Endothelial cell of umbilical vein (primary cell): ENCODE data around the gene TUBB4B. TPM values are rescaled to one million over a fixed set of nuclear protein-coding genes. Genes with fewer than 3 reads are reported as not detected.

Experiments
- BruUV-seq: library from RNA; stranded (reverse); fragments of 400-500 nt; replicated peaks from 2 replicates; lab custom pipeline; 2021; lab: Mats Ljungman, UMichigan
- CTCF ChIA-PET: fragments of 300-600, 350-600 bp; sonication (Branson Sonifier 250); formaldehyde crosslinking; loops from one replicate; lab custom pipeline; 2021; ENCODE audit warnings: antibody characterized with exemption, inconsistent platforms; lab: Charles Lee
- POLR2A ChIA-PET: fragments of 300-600, 350-600 bp; sonication (Branson Sonifier 250); formaldehyde crosslinking; loops from one replicate; lab custom pipeline; 2021; ENCODE audit warnings: antibody characterized with exemption, inconsistent platforms; lab: Charles Lee
- DNase-seq: peaks from one replicate; pipeline ENCODE4 v3.0.0-alpha.2; 2011; ENCODE audit warnings: low read depth, low spot score
- FAIRE-seq: peaks from 2 replicates; lab custom pipeline; 2011; peaks lifted over from hg19 to GRCh38; lab: Jason Lieb, UNC
- H2AFZ ChIP-seq: 2 replicates; pipeline ENCODE4 v1.6.0; 2012; ENCODE audit warnings: low read depth, low read length, control low read depth, inconsistent platforms
- H3K27ac ChIP-seq: 2 replicates; pipeline ENCODE4 v1.5.1; 2011; ENCODE audit warnings: low read depth, mild to moderate bottlenecking, control low read depth, low read length, moderate library complexity; ENCODE audit not compliant: insufficient read depth
- H3K27me3 ChIP-seq, 2 experiments: 2 replicates each; pipeline versions ENCODE4 v1.6.0 to v1.6.1; 2011; ENCODE audit warnings: low read length in 2 of 2, mixed read lengths in 1 of 2; ENCODE audit not compliant: control insufficient read depth in 2 of 2, insufficient read depth in 2 of 2
- H3K36me3 ChIP-seq, 2 experiments: 2 replicates in 1 of 2; 3 replicates in 1 of 2; pipeline ENCODE4 v1.5.1; 2011; ENCODE audit warnings: low read length in 2 of 2, mild to moderate bottlenecking in 1 of 2, moderate library complexity in 1 of 2; ENCODE audit not compliant: control insufficient read depth in 2 of 2, insufficient read depth in 2 of 2; ENCODE audit errors: extremely low read depth in 1 of 2
- H3K4me1 ChIP-seq: 3 replicates; pipeline ENCODE4 v1.5.1; 2011; ENCODE audit warnings: mild to moderate bottlenecking, low read length; ENCODE audit not compliant: control insufficient read depth, insufficient read depth; ENCODE audit errors: extremely low read depth
- H3K4me2 ChIP-seq: 2 replicates; pipeline ENCODE4 v1.6.1; 2011; ENCODE audit warnings: low read length, control low read depth, mixed read lengths; ENCODE audit not compliant: insufficient read depth
- H3K4me3 ChIP-seq, 3 experiments: fragments of 200-600 bp in 1 of 3; sonication (generic), shearing (Covaris generic) in 1 of 3; replicated peaks in 1 of 3; 2 replicates each; pipeline ENCODE4 v1.5.1; 2011 to 2016; ENCODE audit warnings: control low read depth in 3 of 3, low read length in 3 of 3, mild to moderate bottlenecking in 2 of 3, inconsistent platforms in 1 of 3, low read depth in 1 of 3, moderate library complexity in 1 of 3; ENCODE audit not compliant: insufficient read depth in 1 of 3
- H3K79me2 ChIP-seq: 2 replicates; pipeline ENCODE4 v1.6.0; 2012; ENCODE audit warnings: low read length, inconsistent platforms; ENCODE audit not compliant: control insufficient read depth, insufficient read depth
- H3K9ac ChIP-seq: replicated peaks from 2 replicates; pipeline ENCODE3; 2011; ENCODE audit warnings: low read length, control low read depth; ENCODE audit not compliant: insufficient read depth; ENCODE audit errors: extremely low read depth
- H3K9me1 ChIP-seq: replicated peaks from 3 replicates; pipeline ENCODE4 v1.6.0; 2011; ENCODE audit warnings: mild to moderate bottlenecking, low read length; ENCODE audit not compliant: control insufficient read depth, insufficient read depth; ENCODE audit errors: extremely low read depth
- H3K9me3 ChIP-seq: replicated peaks from 2 replicates; pipeline ENCODE4 v1.5.1; 2012; ENCODE audit warnings: low read length, inconsistent platforms; ENCODE audit not compliant: control insufficient read depth, insufficient read depth
- H4K20me1 ChIP-seq: replicated peaks from 2 replicates; pipeline ENCODE3; 2011; ENCODE audit warnings: mild to moderate bottlenecking, low read length; ENCODE audit not compliant: control insufficient read depth, insufficient read depth; ENCODE audit errors: extremely low read depth
- FOS ChIP-seq: IDR thresholded peaks from 2 replicates; pipeline ENCODE4 v1.6.1; 2011; ENCODE audit warnings: mild to moderate bottlenecking, low read length, moderate library complexity, borderline replicate concordance; ENCODE audit not compliant: insufficient read depth
- GATA2 ChIP-seq: IDR thresholded peaks from 2 replicates; pipeline ENCODE4 v1.7.0; 2011; ENCODE audit warnings: low read depth, mild to moderate bottlenecking, moderate library complexity, mixed read lengths, low read length; ENCODE audit not compliant: insufficient read length, insufficient read depth
- JUN ChIP-seq: IDR thresholded peaks from 2 replicates; pipeline ENCODE4 v1.6.1; 2011; ENCODE audit warnings: borderline replicate concordance, low read depth; ENCODE audit not compliant: insufficient read length, insufficient read depth
- POLR2A ChIP-seq: IDR thresholded peaks from 2 replicates; pipeline ENCODE4 v1.6.1; 2012; ENCODE audit warnings: low read depth, mild to moderate bottlenecking, control low read depth, low read length
- POLR2AphosphoS5 ChIP-seq: IDR thresholded peaks from 2 replicates; pipeline ENCODE4 v1.6.1; 2012; ENCODE audit warnings: low read depth, mild to moderate bottlenecking, control low read depth, low read length, moderate library complexity; ENCODE audit not compliant: insufficient read depth
- dilution Hi-C: fragments of 300-500 bp; cut with MboI; formaldehyde crosslinking; loops from one replicate; pipeline ENCODE4 v1.15.0; 2019; ENCODE audit warnings: low sequenced_read_pairs; ENCODE audit not compliant: extremely low pct_ligation_motif_present
- intact Hi-C: fragments of 100-400 bp; cut with micrococcal nuclease; formaldehyde crosslinking; loops from one replicate; pipeline ENCODE4 v1.10.0; 2022
- polyA plus RNA-seq, 4 experiments: library from polyadenylated mRNA; depleted of rRNA in 3 of 4; stranded (reverse) in 3 of 4; unstranded in 1 of 4; fragments of >200 nt; gene quantifications; 2 replicates each; pipeline versions ENCODE4 v1.2.1 to v1.2.3, GENCODE V29; 2011 to 2012; ENCODE audit warnings: missing spikeins in 1 of 4
- total RNA-seq: library from RNA; stranded (reverse); gene quantifications from 2 replicates; pipeline ENCODE4 v1.2.3, GENCODE V29; 2021
- TF ChIP-seq, protein P1 (sequence below): IDR thresholded peaks from 2 replicates; pipeline ENCODE4 v1.6.1; 2011; ENCODE audit not compliant: insufficient read depth, insufficient read length
- TF ChIP-seq, protein P2 (sequence below), 2 donors: IDR thresholded peaks; 1 replicate in 1 of 2; 2 replicates in 1 of 2; pipeline ENCODE4 v1.5.1; 2011; ENCODE audit warnings: low read length in 2 of 2, mild to moderate bottlenecking in 2 of 2, moderate library complexity in 2 of 2, control low read depth in 1 of 2, inconsistent platforms in 1 of 2, low read depth in 1 of 2; ENCODE audit not compliant: insufficient read depth in 1 of 2; ENCODE audit errors: extremely low read depth in 1 of 2

The TUBB4B gene
- total and polyA plus RNA-seq, 2 donors (not counting 3 experiments of a cell fraction or from before 2014, with no cell fraction given), result 418 to 558 TPM

DNA sequence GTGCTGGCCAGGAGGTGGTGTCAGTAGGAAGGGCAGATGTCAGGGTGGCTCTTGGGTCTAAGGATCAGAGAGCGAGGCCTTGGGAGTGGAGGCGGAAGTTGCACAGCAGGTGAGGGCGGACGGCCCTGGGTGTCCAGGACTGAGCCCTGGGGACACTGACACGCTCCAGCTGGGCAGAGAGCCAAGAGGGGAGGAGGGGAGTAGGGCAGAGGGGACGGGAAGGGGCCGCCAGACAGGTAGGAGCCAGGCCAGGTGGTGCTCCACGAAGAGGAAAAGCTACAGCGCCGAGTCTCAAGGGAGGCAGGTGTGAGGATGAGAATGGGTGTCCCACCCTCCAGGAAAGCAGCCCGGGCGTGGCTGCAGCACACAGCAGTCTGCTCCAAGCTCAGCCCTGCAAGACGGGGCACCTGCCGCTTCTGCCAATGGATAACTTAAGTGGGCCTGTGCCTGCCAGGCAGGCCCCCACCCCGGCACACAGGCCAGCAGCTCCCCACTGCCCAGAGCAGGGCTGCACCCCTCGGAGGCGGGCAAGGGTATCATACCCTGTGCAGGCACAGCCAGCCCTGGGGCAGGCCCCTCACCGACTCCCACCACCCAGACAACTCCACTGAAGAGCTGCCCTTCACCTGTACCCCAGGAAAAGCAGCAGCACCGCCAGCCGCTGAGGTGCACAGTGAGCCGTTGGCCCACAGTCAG is 45.4 kb upstream of the TUBB4B start:
- H3K9me3 ChIP-seq, result no peaks in the 10 kb centered on the region
- dilution Hi-C loops (no loop called here), intact Hi-C loops (no loop called here)
- H3K9ac ChIP-seq, result no peak overlapping the region
- FAIRE-seq, result no peak
- TF ChIP-seq FOS (no peak), POLR2AphosphoS5 (no peak), POLR2A (no peak), GATA2 (no peak), JUN (no peak)
- TF ChIP-seq, protein P1, sequence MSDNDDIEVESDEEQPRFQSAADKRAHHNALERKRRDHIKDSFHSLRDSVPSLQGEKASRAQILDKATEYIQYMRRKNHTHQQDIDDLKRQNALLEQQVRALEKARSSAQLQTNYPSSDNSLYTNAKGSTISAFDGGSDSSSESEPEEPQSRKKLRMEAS, result no peak
- TF ChIP-seq, protein P2, sequence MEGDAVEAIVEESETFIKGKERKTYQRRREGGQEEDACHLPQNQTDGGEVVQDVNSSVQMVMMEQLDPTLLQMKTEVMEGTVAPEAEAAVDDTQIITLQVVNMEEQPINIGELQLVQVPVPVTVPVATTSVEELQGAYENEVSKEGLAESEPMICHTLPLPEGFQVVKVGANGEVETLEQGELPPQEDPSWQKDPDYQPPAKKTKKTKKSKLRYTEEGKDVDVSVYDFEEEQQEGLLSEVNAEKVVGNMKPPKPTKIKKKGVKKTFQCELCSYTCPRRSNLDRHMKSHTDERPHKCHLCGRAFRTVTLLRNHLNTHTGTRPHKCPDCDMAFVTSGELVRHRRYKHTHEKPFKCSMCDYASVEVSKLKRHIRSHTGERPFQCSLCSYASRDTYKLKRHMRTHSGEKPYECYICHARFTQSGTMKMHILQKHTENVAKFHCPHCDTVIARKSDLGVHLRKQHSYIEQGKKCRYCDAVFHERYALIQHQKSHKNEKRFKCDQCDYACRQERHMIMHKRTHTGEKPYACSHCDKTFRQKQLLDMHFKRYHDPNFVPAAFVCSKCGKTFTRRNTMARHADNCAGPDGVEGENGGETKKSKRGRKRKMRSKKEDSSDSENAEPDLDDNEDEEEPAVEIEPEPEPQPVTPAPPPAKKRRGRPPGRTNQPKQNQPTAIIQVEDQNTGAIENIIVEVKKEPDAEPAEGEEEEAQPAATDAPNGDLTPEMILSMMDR (IDR thresholded peaks at IDR 0.05; ENCODE audit: extremely low read depth in 1 of 2, insufficient read depth in 1 of 2, low read depth in 1 of 2, low read length in 2 of 2), result no peak
- H3K36me3 ChIP-seq, result peaks cover 0 to 12% of the 10 kb centered on the region in 2 experiments
- no peak overlapping the region for H3K4me2 ChIP-seq
- no peak for DNase-seq
- no peak overlapping the region for H3K27ac ChIP-seq
- no TSS peak for BruUV-seq
- H3K4me1 ChIP-seq, result peaks cover 4% of the 10 kb centered on the region
- no peaks in the 10 kb centered on the region for H4K20me1 ChIP-seq
- POLR2A ChIA-PET, result no interaction called here
- H3K27me3 ChIP-seq, result no peaks in the 10 kb centered on the region
- H3K79me2 ChIP-seq, result peaks cover 1% of the 10 kb centered on the region
- CTCF ChIA-PET, result interaction anchor here (1.3 to 2.0 kb wide), 3 partner anchors 31 to 41 kb away, joined by 3 to 6 read pairs (median 3); partner anchors contain the start of gene RNF224
- H2AFZ ChIP-seq, result no peak overlapping the region
- H3K9me1 ChIP-seq, result no peaks in the 10 kb centered on the region
- H3K4me3 ChIP-seq, result no peak overlapping the region
